Ramos (cell line): ENCODE measurements around the gene SLIT3.

ENCODE experiments used
- in situ Hi-C: fragments of 300-500 bp; cut with MboI; formaldehyde crosslinking; loops from one replicate; pipeline ENCODE4 v1.14.3; 2022; ENCODE audit warnings: low sequenced_read_pairs; ENCODE audit not compliant: unreplicated experiment

The SLIT3 gene

GRCh38 chr5:168807287-168807686, 493.7 kb downstream of the SLIT3 start:
- in situ Hi-C loops, result no loop called here

GRCh38 chr5:168803541-168803940, 497.4 kb downstream of the SLIT3 start:
- in situ Hi-C loops, result no loop called here

- in situ Hi-C loops, result no loop called here
These were observed 498.6 kb downstream of the SLIT3 start for GRCh38 chr5:168802337-168802736.

- in situ Hi-C loops, result no loop called here
These were observed 499.4 kb downstream of the SLIT3 start for GRCh38 chr5:168801567-168801966.

- in situ Hi-C loops, result no loop called here
These were observed 500.2 kb downstream of the SLIT3 start for GRCh38 chr5:168800701-168801100.

GRCh38 chr5:168798065-168799023, 502.6 kb downstream of the SLIT3 start:
- in situ Hi-C loops, result no loop called here

- in situ Hi-C loops, result no loop called here
These were observed 504.1 kb downstream of the SLIT3 start for GRCh38 chr5:168796593-168797580.

GRCh38 chr5:168796000-168796399, 504.9 kb downstream of the SLIT3 start:
- in situ Hi-C loops, result no loop called here

- in situ Hi-C loops, result no loop called here
These were observed 506.8 kb downstream of the SLIT3 start for GRCh38 chr5:168793841-168794837.

GRCh38 chr5:168792678-168793077, 508.3 kb downstream of the SLIT3 start:
- in situ Hi-C loops, result no loop called here

GRCh38 chr5:168790671-168791250, 510.2 kb downstream of the SLIT3 start:
- in situ Hi-C loops, result no loop called here

GRCh38 chr5:168790002-168790635, 510.8 kb downstream of the SLIT3 start:
- in situ Hi-C loops, result no loop called here

- in situ Hi-C loops, result no loop called here
These were observed 512.2 kb downstream of the SLIT3 start for GRCh38 chr5:168788786-168789185.

- in situ Hi-C loops, result no loop called here
These were observed 512.8 kb downstream of the SLIT3 start for GRCh38 chr5:168788107-168788506.

- in situ Hi-C loops, result no loop called here
These were observed 514.8 kb downstream of the SLIT3 start for GRCh38 chr5:168786147-168786546.

- in situ Hi-C loops, result no loop called here
These were observed 516.5 kb downstream of the SLIT3 start for GRCh38 chr5:168784454-168784853.

- in situ Hi-C loops, result no loop called here
These were observed 518.9 kb downstream of the SLIT3 start for GRCh38 chr5:168781941-168782571.

GRCh38 chr5:168780888-168781287, 520.1 kb downstream of the SLIT3 start:
- in situ Hi-C loops, result no loop called here
